Thoracic aorta (tissue), 2 donors: Measurements from ENCODE around the gene EMP3. TPM values are rescaled to one million over a fixed set of nuclear protein-coding genes. Genes with fewer than 3 reads are reported as not detected.
"Not testable (repeated sequence)": the region's sequence is repeated elsewhere in the genome, so short reads cannot be mapped to it uniquely, and the experiment has no call there.

ENCODE experiments used
- ATAC-seq: fragments of 150-250 bp; one replicate; pipeline ENCODE4 v1.8.0; 2017; ENCODE audit warnings: low read depth; ENCODE audit not compliant: insufficient number of reproducible peaks, low FRiP score
- DNase-seq: peaks from one replicate; pipeline ENCODE4 v3.0.0-alpha.2; 2020; ENCODE audit warnings: low spot score
- H3K27ac ChIP-seq, 2 donors: fragments of 200-600 bp; sonication (generic); 1 replicate in 1 of 2; 2 replicates in 1 of 2; pipeline ENCODE4 v1.5.1; 2016; ENCODE audit warnings: mild to moderate bottlenecking in 2 of 2, moderate library complexity in 2 of 2
- H3K27me3 ChIP-seq: fragments of 200-600 bp; sonication (generic); replicated peaks from 2 replicates; pipeline ENCODE4 v1.6.0; 2016; ENCODE audit warnings: mild to moderate bottlenecking; ENCODE audit not compliant: insufficient read depth
- H3K36me3 ChIP-seq: fragments of 200-600 bp; sonication (generic); one replicate; pipeline ENCODE4 v1.5.1; 2016
- H3K4me1 ChIP-seq, 2 donors: fragments of 200-600 bp; sonication (generic); 1 replicate in 1 of 2; 2 replicates in 1 of 2; pipeline versions ENCODE4 v1.5.1 to v1.6.0; 2016; ENCODE audit warnings: low read depth in 2 of 2, mild to moderate bottlenecking in 1 of 2; ENCODE audit not compliant: control insufficient read depth in 1 of 2
- H3K4me3 ChIP-seq: fragments of 200-600 bp; sonication (generic); 2 replicates; pipeline ENCODE4 v1.5.1; 2016; ENCODE audit warnings: mild to moderate bottlenecking
- H3K9me3 ChIP-seq: fragments of 200-600 bp; sonication (generic); 2 replicates; pipeline ENCODE4 v1.5.1; 2016
- total RNA-seq, 2 donors: library from RNA; depleted of rRNA; stranded (reverse); fragments of >200 nt; gene quantifications; one replicate each; pipeline versions ENCODE4 v1.1.0 to v1.2.3, GENCODE V29; 2016
- TF ChIP-seq, protein P1 (sequence below): fragments of 200-600 bp; sonication (generic); IDR thresholded peaks from one replicate; pipeline ENCODE4 v1.5.1; 2019; ENCODE audit warnings: antibody characterized with exemption

Gene EMP3
- total RNA-seq, 2 donors from 2014 or later: 61.7 to 95.7 TPM

DNA sequence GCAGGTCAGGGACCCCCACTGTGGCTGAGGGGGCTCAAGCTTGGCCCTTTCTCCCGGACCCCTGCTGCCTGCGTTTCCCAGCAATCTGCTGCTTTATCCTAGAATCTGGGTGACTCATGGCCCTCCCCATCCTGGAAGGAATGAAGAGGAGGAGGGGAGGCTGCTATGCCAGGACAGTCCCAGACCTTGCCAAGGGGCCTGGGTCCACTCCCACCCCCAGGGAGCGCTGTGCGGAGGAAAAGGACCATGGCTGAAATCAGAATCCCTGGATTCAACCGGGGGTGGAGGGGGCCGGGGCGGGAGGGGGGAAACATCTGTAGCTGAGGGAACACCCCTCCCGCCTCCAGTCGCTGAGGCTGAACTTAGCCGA lies 35.0 kb upstream of the EMP3 start:
- Histone ChIP-seq H3K27me3 (no peaks in the 10 kb centered on the region), H3K27ac (no peak overlapping the region), H3K9me3 (no peaks in the 10 kb centered on the region), H3K4me1 (peaks cover 7 to 15% of the 10 kb centered on the region in 2 donors), H3K4me3 (peak overlapping the region; percentile 73), H3K36me3 (no peaks in the 10 kb centered on the region)
- TF ChIP-seq, protein P1, sequence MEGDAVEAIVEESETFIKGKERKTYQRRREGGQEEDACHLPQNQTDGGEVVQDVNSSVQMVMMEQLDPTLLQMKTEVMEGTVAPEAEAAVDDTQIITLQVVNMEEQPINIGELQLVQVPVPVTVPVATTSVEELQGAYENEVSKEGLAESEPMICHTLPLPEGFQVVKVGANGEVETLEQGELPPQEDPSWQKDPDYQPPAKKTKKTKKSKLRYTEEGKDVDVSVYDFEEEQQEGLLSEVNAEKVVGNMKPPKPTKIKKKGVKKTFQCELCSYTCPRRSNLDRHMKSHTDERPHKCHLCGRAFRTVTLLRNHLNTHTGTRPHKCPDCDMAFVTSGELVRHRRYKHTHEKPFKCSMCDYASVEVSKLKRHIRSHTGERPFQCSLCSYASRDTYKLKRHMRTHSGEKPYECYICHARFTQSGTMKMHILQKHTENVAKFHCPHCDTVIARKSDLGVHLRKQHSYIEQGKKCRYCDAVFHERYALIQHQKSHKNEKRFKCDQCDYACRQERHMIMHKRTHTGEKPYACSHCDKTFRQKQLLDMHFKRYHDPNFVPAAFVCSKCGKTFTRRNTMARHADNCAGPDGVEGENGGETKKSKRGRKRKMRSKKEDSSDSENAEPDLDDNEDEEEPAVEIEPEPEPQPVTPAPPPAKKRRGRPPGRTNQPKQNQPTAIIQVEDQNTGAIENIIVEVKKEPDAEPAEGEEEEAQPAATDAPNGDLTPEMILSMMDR: no peak
- ATAC-seq: no peak
- no peak for DNase-seq

DNA sequence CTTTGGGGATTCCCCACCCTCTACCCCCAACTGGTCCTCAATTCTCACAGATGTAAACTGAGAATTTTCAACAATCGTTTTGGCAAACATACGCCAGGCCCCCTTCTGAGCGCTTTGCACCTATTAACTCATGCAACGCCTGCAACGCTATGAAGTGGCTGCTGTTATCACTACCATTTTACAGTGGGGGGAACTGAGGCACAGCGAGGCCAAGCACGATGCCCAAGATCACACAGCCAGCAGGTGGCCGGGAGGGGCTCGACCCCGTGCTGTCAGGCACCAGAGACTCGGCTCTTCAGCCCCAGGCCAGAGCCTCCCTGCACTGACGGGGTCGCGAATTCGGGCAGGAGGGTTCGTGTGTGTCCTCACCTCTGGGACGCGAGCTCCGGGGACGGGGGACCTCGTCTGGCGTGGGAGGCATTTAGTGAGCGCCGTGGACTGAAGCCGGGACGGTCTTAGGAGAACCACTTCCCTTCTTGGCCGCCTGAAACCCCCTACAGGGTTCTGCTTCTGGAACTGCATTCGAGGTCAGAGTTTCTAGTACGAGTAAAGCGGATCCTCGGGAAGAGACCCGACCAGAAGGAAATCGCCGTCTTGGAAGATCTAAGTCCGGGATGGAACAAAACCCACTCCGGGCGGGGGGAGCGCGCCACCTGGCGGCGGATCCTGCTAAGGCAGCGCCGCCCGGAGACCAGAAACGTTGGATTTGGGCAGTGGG lies 34.4 kb upstream of the EMP3 start:
- TF ChIP-seq, protein P1: peak; percentile 98
- Histone ChIP-seq H3K36me3 (no peaks in the 10 kb centered on the region), H3K4me1 (peaks cover 7 to 15% of the 10 kb centered on the region in 2 donors), H3K27ac (no peak overlapping the region), H3K9me3 (no peaks in the 10 kb centered on the region), H3K27me3 (no peaks in the 10 kb centered on the region), H3K4me3 (peak overlapping the region; percentile 73)
- DNase-seq (peak; percentile 21), ATAC-seq (peak; percentile 84)

DNA sequence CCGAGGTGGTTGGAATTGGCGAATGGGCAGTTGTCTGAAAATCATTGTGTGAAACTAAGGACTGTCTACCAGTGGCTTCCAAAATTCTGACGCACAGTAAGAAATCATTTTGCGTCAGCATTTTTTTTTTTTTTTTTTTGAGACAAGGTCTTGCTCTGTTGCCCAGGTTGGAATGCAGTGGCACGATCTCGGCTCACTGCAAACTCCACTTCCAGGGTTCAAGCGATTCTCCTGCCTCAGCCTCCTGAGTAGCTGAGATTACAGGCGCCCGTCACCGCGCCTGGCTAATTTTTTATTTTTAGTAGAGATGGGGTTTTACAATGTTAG lies 33.9 kb upstream of the EMP3 start:
- H3K9me3 ChIP-seq, H3K36me3 ChIP-seq, H3K27ac ChIP-seq, DNase-seq, ATAC-seq, H3K27me3 ChIP-seq: not testable (repeated sequence)
- Histone ChIP-seq H3K4me3 (peak overlapping the region; percentile 73), H3K4me1 (peaks cover 7 to 15% of the 10 kb centered on the region in 2 donors)

DNA sequence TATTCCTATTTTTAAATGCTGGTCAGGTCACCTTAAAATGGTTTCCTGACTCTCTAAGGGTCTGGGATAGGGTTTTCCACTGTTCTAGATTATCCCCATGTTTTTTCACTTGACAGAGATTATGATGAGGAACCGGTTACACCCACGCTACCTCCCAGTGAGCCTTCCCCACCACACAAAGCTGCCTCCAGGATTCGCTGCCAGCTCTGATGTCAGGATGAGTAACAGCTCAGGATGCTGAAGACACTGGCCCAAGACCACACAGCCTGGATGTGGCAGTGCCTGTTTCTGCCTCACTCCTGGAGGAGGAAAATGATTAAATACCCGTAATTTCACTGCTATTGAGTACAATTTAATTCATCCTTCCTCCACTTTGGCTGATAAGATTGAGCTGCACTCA lies 32.6 kb upstream of the EMP3 start:
- H3K27ac ChIP-seq: no peak overlapping the region
- no peak for DNase-seq

DNA sequence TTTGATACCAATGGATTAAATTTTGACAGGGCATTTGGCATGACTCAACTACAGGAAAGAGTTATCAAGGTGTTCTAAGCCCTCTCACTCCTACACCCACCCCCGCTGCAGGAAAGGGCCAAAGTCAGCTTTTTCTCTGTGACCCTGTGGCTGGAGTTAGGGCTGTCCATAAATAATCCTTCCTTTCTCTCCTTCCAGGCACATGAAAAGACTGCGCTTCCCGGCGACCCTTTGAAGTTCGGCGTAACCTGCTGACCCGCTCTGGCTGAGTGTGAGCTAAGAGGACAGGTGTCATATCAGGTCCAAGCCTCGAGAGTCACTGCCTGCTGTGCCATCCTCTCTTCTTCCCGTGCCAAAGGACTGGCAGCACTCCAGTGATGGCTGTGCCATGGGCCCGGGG lies 29.9 kb upstream of the EMP3 start:
- no peak for ATAC-seq
- no peak for DNase-seq
- peaks cover 4 to 12% of the 10 kb centered on the region in 2 donors for H3K4me1 ChIP-seq
- H3K9me3 ChIP-seq: no peaks in the 10 kb centered on the region
- no peak overlapping the region for H3K27ac ChIP-seq
- no peaks in the 10 kb centered on the region for H3K27me3 ChIP-seq
- H3K36me3 ChIP-seq: no peaks in the 10 kb centered on the region
- TF ChIP-seq, protein P1: no peak
- H3K4me3 ChIP-seq: no peak overlapping the region

More for the DNA sequence above, 32.6 kb upstream of the EMP3 start:
- H3K36me3 ChIP-seq: no peaks in the 10 kb centered on the region
- H3K27me3 ChIP-seq: no peaks in the 10 kb centered on the region
- H3K4me3 ChIP-seq: no peak overlapping the region
- H3K9me3 ChIP-seq: no peaks in the 10 kb centered on the region
- TF ChIP-seq, protein P1: no peak
- peaks cover 7 to 15% of the 10 kb centered on the region in 2 donors for H3K4me1 ChIP-seq
- ATAC-seq: no peak
